Mesenchymal stem cell (in vitro differentiated cells and primary cell): Measurements from ENCODE around the gene TSPAN11.
A peak's percentile ranks its signal among the peaks of the same experiment; 100 is the strongest.

Source experiments
- DNase-seq: peaks from one replicate; pipeline ENCODE4 v3.0.0-alpha.2; 2013
- H2AFZ ChIP-seq: one replicate; pipeline ENCODE4 v1.6.1; 2013; ENCODE audit warnings: low read depth, mild to moderate bottlenecking, control low read depth, inconsistent platforms, low read length, moderate library complexity
- H2AK5ac ChIP-seq: 2 replicates; pipeline ENCODE4 v1.6.1; 2013; ENCODE audit warnings: low read length, moderate library complexity, mild to moderate bottlenecking, inconsistent platforms; ENCODE audit not compliant: severe bottlenecking
- H2BK120ac ChIP-seq: one replicate; pipeline ENCODE4 v1.6.1; 2013; ENCODE audit warnings: low read depth, mild to moderate bottlenecking, inconsistent platforms, low read length, moderate library complexity
- H2BK12ac ChIP-seq, 2 experiments: one replicate each; pipeline ENCODE4 v1.6.1; 2013; ENCODE audit warnings: inconsistent platforms in 2 of 2, low read length in 2 of 2, mild to moderate bottlenecking in 2 of 2, moderate library complexity in 2 of 2, control low read depth in 1 of 2
- H2BK15ac ChIP-seq: one replicate; pipeline ENCODE4 v1.6.1; 2013; ENCODE audit warnings: mild to moderate bottlenecking, low read depth, inconsistent platforms; ENCODE audit not compliant: poor library complexity, severe bottlenecking
- H2BK5ac ChIP-seq: 2 replicates; pipeline ENCODE4 v1.6.1; 2013; ENCODE audit warnings: low read depth, mild to moderate bottlenecking, low read length, control low read depth, inconsistent platforms; ENCODE audit not compliant: poor library complexity, severe bottlenecking
- H3K14ac ChIP-seq, 2 experiments: one replicate each; pipeline ENCODE4 v1.6.1; 2013; ENCODE audit warnings: inconsistent platforms in 2 of 2, low read length in 2 of 2, control low read depth in 1 of 2, mild to moderate bottlenecking in 1 of 2, moderate library complexity in 1 of 2
- H3K18ac ChIP-seq, 2 experiments: one replicate each; pipeline ENCODE4 v1.6.1; 2013; ENCODE audit warnings: inconsistent platforms in 2 of 2, low read length in 2 of 2, control low read depth in 1 of 2, low read depth in 1 of 2, mild to moderate bottlenecking in 1 of 2
- H3K23ac ChIP-seq, 2 experiments: one replicate each; pipeline ENCODE4 v1.6.1; 2013; ENCODE audit warnings: inconsistent platforms in 2 of 2, low read length in 2 of 2, mild to moderate bottlenecking in 2 of 2, moderate library complexity in 2 of 2, control low read depth in 1 of 2
- H3K27ac ChIP-seq: 2 replicates; pipeline ENCODE4 v1.5.1; 2013; ENCODE audit warnings: mild to moderate bottlenecking, moderate library complexity, low read length, control low read depth, inconsistent platforms; ENCODE audit not compliant: poor library complexity, severe bottlenecking
- H3K27me3 ChIP-seq, 2 experiments: 2 replicates each; pipeline versions ENCODE4 v1.6.1 to v1.7.0; 2013; ENCODE audit warnings: low read length in 2 of 2, mild to moderate bottlenecking in 2 of 2, moderate library complexity in 2 of 2, control low read depth in 1 of 2, inconsistent platforms in 1 of 2; ENCODE audit not compliant: control insufficient read depth in 1 of 2, insufficient read depth in 1 of 2
- H3K36me3 ChIP-seq, 2 experiments: 2 replicates each; pipeline versions ENCODE4 v1.6.1 to v1.7.0; 2013; ENCODE audit warnings: low read length in 2 of 2, control low read depth in 1 of 2, inconsistent platforms in 1 of 2, low read depth in 1 of 2, mild to moderate bottlenecking in 1 of 2; ENCODE audit not compliant: insufficient read depth in 2 of 2, control insufficient read depth in 1 of 2
- H3K4ac ChIP-seq, 2 experiments: one replicate each; pipeline ENCODE4 v1.6.1; 2013; ENCODE audit warnings: inconsistent platforms in 2 of 2, low read length in 2 of 2, mild to moderate bottlenecking in 2 of 2, moderate library complexity in 2 of 2, control low read depth in 1 of 2, low read depth in 1 of 2
- H3K4me1 ChIP-seq: 2 replicates; pipeline ENCODE4 v1.6.1; 2013; ENCODE audit warnings: low read depth, low read length, control low read depth; ENCODE audit not compliant: control insufficient read depth, insufficient read depth
- H3K4me2 ChIP-seq: 2 replicates; pipeline ENCODE4 v1.6.1; 2013; ENCODE audit warnings: low read length, mild to moderate bottlenecking, inconsistent platforms; ENCODE audit not compliant: poor library complexity, severe bottlenecking
- H3K4me3 ChIP-seq, 2 experiments: 2 replicates each; pipeline versions ENCODE4 v1.5.1 to v1.7.0; 2013; ENCODE audit warnings: low read length in 2 of 2, mild to moderate bottlenecking in 2 of 2, control low read depth in 1 of 2, low read depth in 1 of 2; ENCODE audit not compliant: insufficient read depth in 1 of 2
- H3K79me1 ChIP-seq: replicated peaks from 2 replicates; pipeline ENCODE4 v1.6.1; 2013; ENCODE audit warnings: mild to moderate bottlenecking, control low read depth, low read length, inconsistent platforms; ENCODE audit not compliant: poor library complexity, severe bottlenecking
- H3K9ac ChIP-seq: 2 replicates; pipeline ENCODE4 v1.7.0; 2013; ENCODE audit warnings: mild to moderate bottlenecking, low read length, moderate library complexity
- H3K9me3 ChIP-seq: 2 replicates; pipeline ENCODE4 v1.7.0; 2013; ENCODE audit warnings: mild to moderate bottlenecking, low read length; ENCODE audit not compliant: control insufficient read depth
- H4K8ac ChIP-seq: one replicate; pipeline ENCODE4 v1.6.1; 2013; ENCODE audit warnings: inconsistent platforms, mild to moderate bottlenecking, low read length, moderate library complexity
- H4K91ac ChIP-seq: one replicate; pipeline ENCODE4 v1.6.1; 2013; ENCODE audit warnings: mild to moderate bottlenecking, low read length, inconsistent platforms
- WGBS: methylation state at CpG from one replicate; pipeline ENCODE4 v1.1.7; 2013; ENCODE audit warnings: mixed read lengths; 5-methylcytosine and 5-hydroxymethylcytosine counted together

The TSPAN11 gene

GRCh38 chr12:30880813-30881212 lies 45.7 kb upstream of the TSPAN11 start:
- Histone ChIP-seq H3K4ac (no peak overlapping the region), H2BK12ac (no peak overlapping the region), H3K36me3 (no peaks in the 10 kb centered on the region), H3K4me1 (no peaks in the 10 kb centered on the region), H3K27me3 (peaks cover 43 to 51% of the 10 kb centered on the region in 2 experiments), H3K9me3 (peaks cover 13% of the 10 kb centered on the region), H2AK5ac (no peak overlapping the region), H4K91ac (no peak overlapping the region), H3K4me3 (no peak overlapping the region), H2BK120ac (no peak overlapping the region), H3K18ac (no peak overlapping the region), H3K4me2 (no peak overlapping the region), H3K27ac (no peak overlapping the region), H3K9ac (no peak overlapping the region), H3K79me1 (no peaks in the 10 kb centered on the region), H2BK5ac (no peak overlapping the region), H2AFZ (no peak overlapping the region), H3K14ac (no peak overlapping the region), H4K8ac (no peak overlapping the region), H3K23ac (no peak overlapping the region), H2BK15ac (no peak overlapping the region)
- DNase-seq, result no peak
- 100% methylated on average over 1 of the region's 3 CpGs for WGBS

GRCh38 chr12:30882706-30883105 lies 43.8 kb upstream of the TSPAN11 start:
- Histone ChIP-seq H2BK120ac (no peak overlapping the region), H2BK5ac (no peak overlapping the region), H2BK12ac (no peak overlapping the region), H2BK15ac (no peak overlapping the region), H3K4me2 (no peak overlapping the region), H3K4me3 (no peak overlapping the region), H3K27me3 (peaks cover 28 to 34% of the 10 kb centered on the region in 2 experiments), H3K23ac (no peak overlapping the region), H3K36me3 (no peaks in the 10 kb centered on the region), H3K9ac (no peak overlapping the region), H3K79me1 (no peaks in the 10 kb centered on the region), H4K91ac (no peak overlapping the region), H3K14ac (no peak overlapping the region), H4K8ac (no peak overlapping the region), H2AK5ac (no peak overlapping the region), H3K4ac (no peak overlapping the region), H3K18ac (no peak overlapping the region), H3K4me1 (no peaks in the 10 kb centered on the region), H2AFZ (no peak overlapping the region), H3K9me3 (peaks cover 32% of the 10 kb centered on the region), H3K27ac (no peak overlapping the region)
- DNase-seq, result no peak
- 92% methylated on average over 3 of the region's 3 CpGs for WGBS

- no peaks in the 10 kb centered on the region for H3K79me1 ChIP-seq
- H4K8ac ChIP-seq, result no peak overlapping the region
- H3K14ac ChIP-seq, result no peak overlapping the region
- H3K4ac ChIP-seq, result no peak overlapping the region
- H2AK5ac ChIP-seq, result no peak overlapping the region
- H3K9me3 ChIP-seq, result peaks cover 33% of the 10 kb centered on the region
- WGBS, result 64% methylated on average over 2 of the region's 2 CpGs
- no peak overlapping the region for H3K23ac ChIP-seq
- H3K18ac ChIP-seq, result no peak overlapping the region
- no peak overlapping the region for H4K91ac ChIP-seq
- H3K4me3 ChIP-seq, result no peak overlapping the region
- H3K4me2 ChIP-seq, result no peak overlapping the region
- H2BK15ac ChIP-seq, result no peak overlapping the region
- H2BK12ac ChIP-seq, result no peak overlapping the region
- H3K36me3 ChIP-seq, result no peaks in the 10 kb centered on the region
- H3K27me3 ChIP-seq, result peaks cover 15 to 23% of the 10 kb centered on the region in 2 experiments
- no peak overlapping the region for H3K9ac ChIP-seq
- no peaks in the 10 kb centered on the region for H3K4me1 ChIP-seq
- H2AFZ ChIP-seq, result no peak overlapping the region
- H2BK120ac ChIP-seq, result no peak overlapping the region
- no peak overlapping the region for H3K27ac ChIP-seq
- H2BK5ac ChIP-seq, result no peak overlapping the region
- no peak for DNase-seq
These were observed 41.7 kb upstream of the TSPAN11 start for GRCh38 chr12:30884799-30885198.

GRCh38 chr12:30885321-30885720 lies 41.2 kb upstream of the TSPAN11 start:
- no peak overlapping the region for H4K91ac ChIP-seq
- no peak overlapping the region for H3K4me2 ChIP-seq
- peaks cover 33% of the 10 kb centered on the region for H3K9me3 ChIP-seq
- no peak for DNase-seq
- no peak overlapping the region for H4K8ac ChIP-seq
- H3K23ac ChIP-seq, result no peak overlapping the region
- no peak overlapping the region for H2BK5ac ChIP-seq
- H2BK15ac ChIP-seq, result no peak overlapping the region
- no peak overlapping the region for H2BK12ac ChIP-seq
- peak overlapping the region in 1 of 2 experiments; percentile 64 for H3K14ac ChIP-seq
- no peaks in the 10 kb centered on the region for H3K36me3 ChIP-seq
- peaks cover 10 to 17% of the 10 kb centered on the region in 2 experiments for H3K27me3 ChIP-seq
- H2BK120ac ChIP-seq, result no peak overlapping the region
- H3K4me3 ChIP-seq, result no peak overlapping the region
- H3K18ac ChIP-seq, result no peak overlapping the region
- no peak overlapping the region for H2AK5ac ChIP-seq
- H3K4ac ChIP-seq, result no peak overlapping the region
- H3K4me1 ChIP-seq, result no peaks in the 10 kb centered on the region
- no peaks in the 10 kb centered on the region for H3K79me1 ChIP-seq
- no peak overlapping the region for H2AFZ ChIP-seq
- 67% methylated on average over 2 of the region's 2 CpGs for WGBS
- H3K9ac ChIP-seq, result no peak overlapping the region
- H3K27ac ChIP-seq, result no peak overlapping the region
